IPS-18c (cell line): Measurements from ENCODE around the gene RAB10.
"Not testable (repeated sequence)": the region's sequence is repeated elsewhere in the genome, so short reads cannot be mapped to it uniquely, and the experiment has no call there.

ENCODE experiments used
- H3K4me3 ChIP-seq: 2 replicates; pipeline ENCODE4 v1.7.0; 2013; ENCODE audit warnings: low read depth, mild to moderate bottlenecking, low read length, moderate library complexity; ENCODE audit not compliant: insufficient read depth
- H3K9me3 ChIP-seq: one replicate; pipeline ENCODE4 v1.6.1; 2013; ENCODE audit warnings: mild to moderate bottlenecking, low read length, moderate library complexity; ENCODE audit not compliant: control insufficient read depth, insufficient read depth

RAB10 gene

DNA sequence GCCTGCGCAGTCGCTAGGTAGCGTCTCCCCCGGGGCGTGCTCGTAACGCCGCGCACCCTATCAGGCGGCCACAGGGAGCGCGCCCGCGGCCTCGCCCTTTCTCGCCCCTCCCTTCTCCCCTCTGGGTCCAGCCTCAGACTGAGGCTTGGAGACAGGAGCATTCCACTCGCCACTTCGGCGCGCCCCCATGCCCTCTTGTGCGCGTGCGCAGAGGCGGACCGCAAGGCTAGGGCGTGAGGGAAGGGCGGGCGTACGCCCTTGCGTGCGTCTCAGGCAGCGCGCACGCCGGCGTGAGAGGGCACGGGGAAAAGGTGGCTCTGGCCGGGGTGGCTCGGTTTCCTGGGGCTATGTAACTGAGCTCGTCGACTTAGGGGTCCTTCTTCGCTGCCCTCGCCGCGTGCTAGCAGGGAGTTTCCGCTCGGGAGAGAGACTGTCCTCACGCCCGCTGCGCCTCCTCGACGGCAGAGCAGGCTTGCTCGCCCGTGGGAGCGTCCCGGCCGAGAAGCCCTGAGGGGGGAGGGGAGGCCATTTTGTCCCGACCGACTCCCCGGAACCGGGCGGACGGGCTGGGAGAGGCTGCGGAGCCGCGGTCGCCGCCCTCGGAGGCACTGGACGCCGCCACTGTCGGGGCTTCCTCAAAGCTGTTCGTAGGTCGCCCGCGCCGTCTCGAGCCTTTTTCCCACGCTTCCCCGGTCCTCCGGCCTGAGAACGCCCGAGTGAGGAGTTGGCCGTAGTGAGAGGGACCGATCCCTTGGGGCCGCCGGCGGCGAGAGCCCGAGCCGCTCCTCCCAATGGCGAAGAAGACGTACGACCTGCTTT is at the start of gene RAB10:
Gene RAB10 (plus strand): TSS at position 267 of the 819 bp plus-strand sequence. CDS start 525 bp downstream, at position 792.
- Histone ChIP-seq H3K9me3 (no peaks in the 10 kb centered on the region), H3K4me3 (peak within 1 kb of the TSS; percentile 96)

DNA sequence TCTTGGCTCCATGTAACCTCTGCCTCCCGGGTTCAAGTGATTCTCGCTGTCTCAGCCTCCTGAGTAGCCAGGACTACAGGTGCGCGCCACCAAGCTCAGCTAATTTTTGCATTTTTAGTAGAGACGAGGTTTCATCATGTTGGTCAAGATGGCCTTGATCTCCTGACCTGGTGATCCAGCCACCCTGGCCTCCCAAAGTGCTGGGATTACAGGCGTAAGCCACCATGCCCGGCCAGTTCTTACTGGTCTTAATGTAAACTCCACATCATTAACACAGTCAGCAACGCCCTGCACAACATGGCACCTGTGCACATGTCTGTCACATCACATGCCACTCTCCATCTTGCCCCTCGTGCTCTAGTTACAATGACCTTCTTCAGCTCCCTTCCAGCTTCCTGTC is 45.8 kb upstream of the RAB10 start:
- no peaks in the 10 kb centered on the region for H3K9me3 ChIP-seq
- no peak overlapping the region for H3K4me3 ChIP-seq

DNA sequence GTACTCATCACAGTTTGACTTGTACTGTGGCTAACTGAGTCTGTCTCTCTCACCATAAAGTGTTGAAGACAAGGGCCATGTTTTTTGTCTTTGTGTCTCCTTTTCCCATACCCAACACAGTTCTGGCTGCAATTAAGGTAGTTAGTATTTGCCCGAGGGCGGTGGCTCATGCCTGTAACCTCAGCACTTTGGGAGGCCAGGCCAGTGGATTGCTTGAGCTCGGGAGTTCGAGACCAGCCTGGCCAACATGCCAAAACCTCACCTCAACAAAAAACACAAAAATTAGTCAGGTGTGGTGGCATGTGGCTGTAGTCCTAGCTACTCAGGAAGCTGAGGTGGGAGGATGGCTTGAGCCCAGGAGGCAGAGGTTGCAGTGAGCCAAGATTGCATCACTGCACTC is 44.7 kb upstream of the RAB10 start:
- H3K9me3 ChIP-seq, result no peaks in the 10 kb centered on the region
- no peak overlapping the region for H3K4me3 ChIP-seq

DNA sequence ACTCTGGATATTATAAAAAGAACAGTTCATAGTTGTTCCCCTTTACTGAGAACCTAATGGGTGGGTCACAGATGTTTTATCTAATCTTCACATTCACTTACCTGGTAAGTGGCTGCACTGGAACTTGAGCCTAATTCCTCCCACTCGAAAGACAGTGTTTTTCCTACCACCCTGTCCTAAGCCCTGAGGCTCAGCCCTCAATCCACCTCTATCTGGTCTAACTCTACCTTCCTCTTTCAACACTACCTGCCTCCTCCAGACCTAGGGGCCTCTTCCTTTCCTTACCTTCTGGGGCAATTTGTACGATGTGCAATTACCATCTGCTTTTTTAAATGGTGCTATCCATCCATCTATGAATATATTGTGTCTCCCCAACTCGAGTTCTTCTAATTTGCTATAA is 41.9 kb upstream of the RAB10 start:
- H3K4me3 ChIP-seq, result no peak overlapping the region
- H3K9me3 ChIP-seq, result no peaks in the 10 kb centered on the region

DNA sequence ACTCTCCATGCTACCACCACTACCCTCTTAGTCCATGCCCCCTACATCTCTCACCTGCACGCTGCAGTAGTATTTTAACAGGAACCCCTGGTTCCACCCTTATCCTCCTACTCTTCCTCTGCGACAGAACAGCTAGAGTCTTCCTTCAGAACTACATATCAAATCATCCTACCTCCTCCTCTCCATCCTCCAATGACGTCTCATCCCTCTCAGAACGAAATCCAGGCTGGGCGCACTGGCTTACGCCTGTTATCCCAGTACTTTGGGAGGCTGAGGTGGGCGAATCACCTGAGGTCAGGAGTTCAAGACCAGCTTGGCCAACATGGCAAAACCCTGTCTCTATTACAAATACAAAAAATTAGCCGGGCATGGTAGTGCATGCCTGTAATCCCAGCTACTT is 41.3 kb upstream of the RAB10 start:
- Histone ChIP-seq H3K4me3 (no peak overlapping the region), H3K9me3 (no peaks in the 10 kb centered on the region)

DNA sequence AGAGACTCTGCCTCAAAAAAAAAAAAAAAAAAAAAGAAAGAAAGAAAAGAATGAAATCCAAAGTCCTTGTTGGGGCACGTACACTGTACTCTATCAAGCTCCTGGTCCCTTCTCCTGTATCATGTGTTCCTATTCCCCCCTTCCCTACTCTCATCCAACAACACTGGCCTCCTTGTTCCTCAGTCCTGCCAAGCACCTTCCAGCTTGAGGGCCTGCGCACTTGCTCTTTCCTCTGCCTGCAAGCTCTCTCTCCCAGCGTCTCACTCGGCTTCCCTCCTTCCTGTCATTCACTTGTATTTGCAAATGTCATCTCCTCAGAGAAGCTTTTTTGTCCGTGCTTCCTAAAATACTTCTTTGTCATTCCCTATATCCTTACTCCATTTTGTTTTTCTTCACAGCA is 40.8 kb upstream of the RAB10 start:
- Histone ChIP-seq H3K9me3 (no peaks in the 10 kb centered on the region), H3K4me3 (no peak overlapping the region)

DNA sequence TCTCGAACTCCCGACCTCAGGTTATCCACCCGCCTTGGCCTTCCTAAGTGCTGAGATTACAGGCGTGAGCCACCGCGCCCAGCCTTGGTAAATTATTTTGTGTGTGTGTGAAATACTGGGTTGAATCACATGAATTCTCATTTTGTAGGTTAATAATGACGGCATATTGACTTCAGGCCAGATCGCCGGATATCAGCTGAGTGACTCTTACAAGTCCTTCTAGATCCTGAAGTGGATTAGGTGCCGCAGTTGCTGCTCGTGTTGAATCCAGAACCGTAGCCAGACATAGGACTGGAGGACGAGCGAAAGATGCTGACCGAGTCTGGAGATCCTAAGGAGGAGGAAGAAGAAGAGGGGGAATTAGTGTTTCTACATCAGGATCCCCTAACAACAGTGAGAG is 39.4 kb upstream of the RAB10 start:
- no peak overlapping the region for H3K4me3 ChIP-seq
- no peaks in the 10 kb centered on the region for H3K9me3 ChIP-seq

DNA sequence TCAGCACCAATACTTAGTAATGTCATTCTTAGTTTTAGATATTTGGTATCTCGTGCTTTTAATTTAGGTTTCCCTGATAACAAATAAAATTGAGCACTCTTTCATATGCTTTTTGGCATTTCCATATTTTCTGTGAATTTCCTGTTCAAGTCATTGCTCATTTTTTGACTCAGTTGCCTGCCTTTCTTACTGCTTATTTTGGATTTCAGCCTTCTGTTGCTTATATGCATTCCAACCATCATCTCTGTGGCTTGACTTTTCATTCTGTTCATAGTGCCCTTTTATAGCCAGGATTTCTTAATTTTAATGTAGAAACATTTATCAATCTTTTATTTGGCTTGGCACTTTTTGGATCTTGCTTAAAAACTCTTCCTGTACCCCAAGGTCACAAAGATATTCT is 37.0 kb upstream of the RAB10 start:
- Histone ChIP-seq H3K9me3 (no peaks in the 10 kb centered on the region), H3K4me3 (no peak overlapping the region)

DNA sequence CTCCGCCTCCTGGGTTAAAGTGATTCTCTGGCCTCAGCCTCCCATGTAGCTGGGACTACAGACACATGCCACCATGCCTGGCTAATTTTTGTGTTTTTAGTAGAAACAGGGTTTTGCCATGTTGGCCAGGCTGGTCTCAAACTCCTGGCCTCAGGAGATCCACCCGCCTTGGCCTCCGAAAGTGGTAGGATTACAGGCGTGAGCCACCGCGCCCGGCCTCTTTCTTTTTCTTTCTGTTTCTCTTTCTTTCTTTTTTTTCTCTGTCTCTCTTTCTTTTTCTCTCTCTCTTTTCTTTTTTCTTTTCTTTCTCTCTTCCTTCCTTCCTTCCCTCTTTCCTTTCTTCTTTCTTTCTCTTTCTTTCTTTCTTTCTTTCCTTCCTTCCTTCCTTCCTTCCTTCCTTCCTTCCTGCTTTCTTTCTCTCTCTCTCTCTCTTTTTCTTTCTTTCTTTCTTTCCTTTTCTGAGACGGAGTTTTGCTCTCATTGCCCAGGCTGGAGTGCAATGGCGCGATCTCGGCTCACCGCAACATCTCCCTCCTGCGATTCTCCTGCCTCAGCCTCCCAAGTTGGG is 35.0 kb upstream of the RAB10 start:
- H3K9me3 ChIP-seq, H3K4me3 ChIP-seq: not testable (repeated sequence)

DNA sequence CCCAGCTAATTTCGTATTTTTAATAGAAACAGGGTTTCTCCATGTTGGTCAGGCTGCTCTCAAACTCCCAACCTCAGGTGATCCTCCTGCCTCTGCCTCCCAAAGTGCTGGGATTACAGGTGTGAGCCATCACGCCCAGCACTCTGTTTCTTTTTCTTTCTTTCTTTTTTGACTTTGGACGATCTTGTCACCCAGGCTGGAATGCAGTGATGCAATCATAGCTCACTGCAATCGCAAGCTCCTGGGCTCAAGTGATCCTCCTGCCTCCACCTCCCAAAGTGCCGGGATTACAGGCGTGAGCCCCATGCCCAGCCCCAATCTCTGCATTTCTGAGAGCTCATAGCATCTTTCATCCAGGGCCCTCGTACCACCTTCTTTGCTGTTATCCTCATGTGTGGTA is 34.5 kb upstream of the RAB10 start:
- not testable (repeated sequence) for H3K4me3 ChIP-seq, H3K9me3 ChIP-seq

DNA sequence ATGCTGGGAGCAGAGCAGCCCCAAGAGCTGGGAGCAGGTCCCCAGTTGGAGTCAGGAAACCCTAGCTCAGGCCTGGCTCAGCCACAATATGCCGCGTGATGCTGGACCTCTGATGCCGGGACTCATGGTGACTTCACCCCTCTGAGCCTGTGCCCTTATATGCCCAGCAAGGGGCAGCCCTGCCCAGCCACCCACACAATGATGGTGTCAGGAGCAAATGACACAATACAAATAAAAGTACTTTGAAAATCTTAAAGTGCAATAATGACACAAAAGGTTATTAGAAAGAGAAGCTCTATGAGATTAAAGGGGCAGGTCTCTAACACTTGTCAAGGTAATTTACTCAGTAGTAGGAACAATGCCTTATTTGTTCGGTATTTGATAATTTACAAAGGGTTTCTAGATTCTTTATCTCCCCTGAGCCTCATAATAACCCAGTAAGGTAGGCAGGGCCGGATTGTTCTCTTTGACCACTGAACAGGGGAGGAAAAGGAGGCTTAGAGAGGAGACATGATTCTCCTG is 33.3 kb upstream of the RAB10 start:
- H3K9me3 ChIP-seq, result no peaks in the 10 kb centered on the region
- H3K4me3 ChIP-seq, result no peak overlapping the region

DNA sequence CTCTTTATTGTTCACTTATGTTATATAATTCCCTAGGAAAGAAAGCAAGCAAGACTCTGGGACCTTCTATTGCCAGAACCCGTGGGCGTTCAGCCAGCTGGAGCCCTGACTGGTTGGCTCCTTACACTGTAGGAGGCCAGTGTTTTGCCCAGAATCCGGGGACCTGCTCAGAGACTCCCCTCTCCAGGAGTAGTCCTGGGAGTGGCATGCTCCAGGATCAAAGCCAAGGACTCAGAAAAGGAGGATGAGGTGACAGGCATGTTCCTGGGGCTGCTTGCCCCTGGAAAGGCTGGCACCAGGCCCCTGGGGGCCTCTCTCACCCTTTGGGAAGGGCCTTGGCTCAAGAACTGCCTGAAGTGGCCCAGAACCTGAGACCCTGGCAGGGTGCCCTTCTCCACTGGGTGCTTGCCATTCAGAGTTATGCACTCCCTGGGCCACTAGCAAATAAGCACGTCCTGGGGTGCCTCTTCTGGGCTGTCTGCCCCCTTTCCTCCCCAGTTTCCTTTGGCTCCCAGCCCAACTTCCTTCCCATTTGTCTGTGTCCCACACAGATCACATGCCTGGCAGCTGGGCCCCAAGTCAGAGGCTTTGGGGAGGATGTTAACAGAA is 32.0 kb upstream of the RAB10 start:
- Histone ChIP-seq H3K9me3 (no peaks in the 10 kb centered on the region), H3K4me3 (no peak overlapping the region)

DNA sequence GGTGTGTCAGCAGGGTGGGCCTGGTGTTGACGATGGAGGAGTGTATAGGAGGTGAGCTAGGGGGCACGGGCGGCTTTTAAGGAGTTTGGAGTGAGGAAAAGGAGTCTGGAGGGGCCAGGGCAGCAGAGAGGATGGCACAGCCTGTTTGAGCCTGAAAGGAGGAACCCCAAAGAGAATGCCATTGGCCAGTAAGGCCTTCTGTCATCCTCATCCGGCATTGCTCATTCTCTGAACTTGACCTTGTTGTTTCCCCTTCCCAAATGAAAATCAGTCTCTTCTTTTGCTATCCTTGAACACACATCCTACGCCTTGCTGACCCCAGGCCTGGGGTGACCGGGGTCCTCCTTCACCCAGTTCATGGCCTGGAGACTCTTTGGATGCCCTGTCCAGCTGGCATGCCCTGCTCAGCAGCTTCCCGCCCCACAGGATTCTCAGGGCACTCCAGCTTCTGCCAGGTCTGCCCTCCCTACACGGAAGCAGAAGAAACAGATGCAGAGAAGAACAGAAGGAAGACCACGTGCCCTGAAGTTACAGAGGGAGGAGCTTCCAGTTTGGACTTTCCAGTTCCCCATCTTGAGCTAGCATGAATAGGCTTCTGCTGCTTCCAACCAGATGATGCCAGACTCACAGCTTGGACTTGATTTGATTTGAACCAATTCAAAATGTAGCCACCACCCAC is 31.1 kb upstream of the RAB10 start:
- no peaks in the 10 kb centered on the region for H3K9me3 ChIP-seq
- no peak overlapping the region for H3K4me3 ChIP-seq

DNA sequence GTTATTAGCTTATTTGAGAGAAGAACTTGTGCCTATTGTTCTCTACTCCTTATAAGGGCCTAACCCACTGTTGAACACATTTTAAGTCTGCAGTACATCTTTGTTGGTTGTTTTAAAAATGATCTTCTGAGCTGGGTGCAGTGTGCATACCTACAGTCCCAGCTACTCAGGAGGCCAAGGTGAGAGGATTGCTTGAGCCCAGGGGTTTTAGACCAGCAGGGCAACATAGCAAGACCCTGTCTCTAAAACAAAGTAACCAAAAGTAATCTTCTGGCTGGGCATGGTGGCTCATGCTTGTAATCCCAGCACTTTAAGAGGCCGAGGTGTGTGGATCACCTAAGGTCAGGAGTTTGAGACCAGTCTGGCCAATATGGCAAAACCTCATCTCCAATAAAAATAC is 25.8 kb upstream of the RAB10 start:
- Histone ChIP-seq H3K4me3 (no peak overlapping the region), H3K9me3 (no peaks in the 10 kb centered on the region)

DNA sequence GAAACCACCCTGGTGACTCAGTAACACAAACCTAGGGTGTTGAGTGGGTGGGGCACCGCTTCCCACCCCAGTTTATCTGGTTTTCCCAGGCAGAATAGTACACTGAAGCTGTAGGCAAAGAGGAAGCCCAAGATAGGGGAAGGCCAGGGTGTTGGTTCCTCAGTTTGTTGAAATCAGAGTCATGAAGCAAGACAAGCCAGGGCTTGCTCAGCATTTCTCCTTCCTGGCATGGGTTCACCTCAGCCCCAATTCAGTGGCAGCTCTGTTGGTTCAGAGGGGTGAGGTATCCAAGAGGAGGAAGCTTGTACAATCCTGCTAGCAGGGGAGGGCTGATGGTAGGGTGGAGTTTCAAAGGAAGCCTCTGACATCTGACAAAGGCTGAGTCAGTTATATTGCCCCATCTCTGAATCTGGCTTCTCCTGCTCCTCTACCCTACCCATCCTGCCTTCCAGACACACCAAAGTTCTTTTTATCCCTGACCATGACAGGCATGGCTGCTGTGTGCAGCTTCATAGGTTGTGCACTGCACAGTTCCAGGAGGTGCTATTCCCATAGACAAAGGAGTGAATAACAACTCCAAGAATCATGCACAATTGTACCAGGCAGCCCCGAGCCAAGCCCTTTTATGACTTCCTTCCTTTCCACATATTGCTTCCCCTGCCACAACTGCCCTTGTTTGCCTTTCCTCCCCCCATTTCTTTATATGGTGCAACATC is 24.9 kb upstream of the RAB10 start:
- no peak overlapping the region for H3K4me3 ChIP-seq
- H3K9me3 ChIP-seq, result no peaks in the 10 kb centered on the region

DNA sequence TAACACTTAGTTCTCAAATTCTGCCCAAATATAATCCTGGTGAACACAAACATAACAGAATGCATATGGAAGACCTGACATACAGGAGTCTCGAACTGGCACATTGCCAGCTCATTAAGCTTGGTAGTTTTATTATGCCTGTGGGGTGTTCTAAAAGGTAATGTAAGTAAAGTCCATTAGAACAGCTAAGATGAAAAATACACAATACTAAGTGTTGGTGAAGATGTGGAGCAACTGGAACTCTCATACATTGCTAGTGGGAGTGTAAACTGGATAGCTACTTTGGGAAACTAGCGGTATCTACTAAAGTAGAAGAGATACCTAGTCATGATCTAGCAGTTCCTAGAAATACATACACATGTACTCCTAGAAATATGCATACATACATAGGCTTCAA is 24.3 kb upstream of the RAB10 start:
- Histone ChIP-seq H3K9me3 (no peaks in the 10 kb centered on the region), H3K4me3 (no peak overlapping the region)

DNA sequence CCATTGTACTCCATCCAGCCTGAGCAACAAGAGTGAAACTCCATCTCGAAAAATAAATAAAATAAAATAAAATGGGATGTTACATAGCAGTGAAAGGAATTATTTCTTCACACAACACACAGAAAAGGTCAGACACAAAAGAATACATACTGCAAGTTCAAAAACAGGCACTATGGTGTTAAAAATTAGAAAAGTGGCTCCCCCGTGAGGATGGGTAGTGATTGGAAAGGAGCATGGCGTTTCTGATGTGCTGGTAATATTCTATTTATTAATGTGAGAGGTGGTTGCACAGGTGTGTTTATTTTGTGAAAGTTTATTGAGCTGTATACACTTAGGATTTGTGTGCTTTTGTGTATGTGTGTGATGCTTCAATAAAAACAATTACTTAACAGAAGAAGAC is 22.9 kb upstream of the RAB10 start:
- no peaks in the 10 kb centered on the region for H3K9me3 ChIP-seq

More for the DNA sequence above, 22.9 kb upstream of the RAB10 start:
- no peak overlapping the region for H3K4me3 ChIP-seq
